Mammary epithelial cell (primary cell): Measurements from ENCODE around the gene MARK3.

ENCODE experiments used
- EZH2 ChIP-seq: IDR thresholded peaks from 2 replicates; pipeline ENCODE4 v1.6.1; 2012; ENCODE audit warnings: low read length, inconsistent platforms, borderline replicate concordance
- TF ChIP-seq, protein P1 (sequence below), 2 donors: IDR thresholded peaks in 1 of 2; conservative IDR thresholded peaks in 1 of 2; 2 replicates each; pipeline ENCODE4 v1.5.1; 2011 to 2012; ENCODE audit warnings: inconsistent platforms in 2 of 2, low read length in 2 of 2, mild to moderate bottlenecking in 2 of 2, control low read depth in 1 of 2, low read depth in 1 of 2; ENCODE audit not compliant: insufficient read depth in 1 of 2; ENCODE audit errors: extremely low read depth in 1 of 2

GRCh38 chr14:103547941-103548462 is 162.8 kb downstream of the MARK3 start:
- TF ChIP-seq, protein P1, sequence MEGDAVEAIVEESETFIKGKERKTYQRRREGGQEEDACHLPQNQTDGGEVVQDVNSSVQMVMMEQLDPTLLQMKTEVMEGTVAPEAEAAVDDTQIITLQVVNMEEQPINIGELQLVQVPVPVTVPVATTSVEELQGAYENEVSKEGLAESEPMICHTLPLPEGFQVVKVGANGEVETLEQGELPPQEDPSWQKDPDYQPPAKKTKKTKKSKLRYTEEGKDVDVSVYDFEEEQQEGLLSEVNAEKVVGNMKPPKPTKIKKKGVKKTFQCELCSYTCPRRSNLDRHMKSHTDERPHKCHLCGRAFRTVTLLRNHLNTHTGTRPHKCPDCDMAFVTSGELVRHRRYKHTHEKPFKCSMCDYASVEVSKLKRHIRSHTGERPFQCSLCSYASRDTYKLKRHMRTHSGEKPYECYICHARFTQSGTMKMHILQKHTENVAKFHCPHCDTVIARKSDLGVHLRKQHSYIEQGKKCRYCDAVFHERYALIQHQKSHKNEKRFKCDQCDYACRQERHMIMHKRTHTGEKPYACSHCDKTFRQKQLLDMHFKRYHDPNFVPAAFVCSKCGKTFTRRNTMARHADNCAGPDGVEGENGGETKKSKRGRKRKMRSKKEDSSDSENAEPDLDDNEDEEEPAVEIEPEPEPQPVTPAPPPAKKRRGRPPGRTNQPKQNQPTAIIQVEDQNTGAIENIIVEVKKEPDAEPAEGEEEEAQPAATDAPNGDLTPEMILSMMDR (conservative IDR thresholded peaks at IDR 0.05 in 1 of 2, IDR thresholded peaks at IDR 0.05 in 1 of 2; ENCODE audit: extremely low read depth in 1 of 2, insufficient read depth in 1 of 2, low read depth in 1 of 2, low read length in 2 of 2), result no peak
- no peak for TF ChIP-seq EZH2
